GM12878 (cell line): Measurements from ENCODE around the gene EEF2. TPM values are rescaled to one million over a fixed set of nuclear protein-coding genes. Genes with fewer than 3 reads are reported as not detected.
"Not testable (repeated sequence)": the region's sequence is repeated elsewhere in the genome, so short reads cannot be mapped to it uniquely, and the experiment has no call there.

ENCODE experiments used
- ATAC-seq: fragments of 200-7000 bp; cut with Tn5 transposase; 3 replicates; pipeline ENCODE4 v1.9.1; 2020; ENCODE audit warnings: mild to moderate bottlenecking, moderate library complexity
- BruUV-seq: library from RNA; stranded (reverse); fragments of 400-500 nt; replicated peaks from 2 replicates; lab custom pipeline; 2021; lab: Mats Ljungman, UMichigan
- CTCF ChIA-PET: fragments of 300-600 bp; sonication (Branson Sonifier 250); formaldehyde crosslinking; extraction: SDS; loops from one replicate; lab custom pipeline; 2021; ENCODE audit warnings: inconsistent platforms; lab: Yijun Ruan, JAX
- POLR2A ChIA-PET: fragments of 350-600 bp; formaldehyde crosslinking; extraction: SDS; loops from one replicate; lab custom pipeline; 2021; ENCODE audit warnings: inconsistent platforms; lab: Charles Lee
- RAD21 ChIA-PET: fragments of 300-600 bp; sonication (Branson Sonifier 250); formaldehyde crosslinking; loops from one replicate; lab custom pipeline; 2023; ENCODE audit warnings: antibody characterized with exemption; ENCODE audit not compliant: unreplicated experiment; lab: Charles Lee
- SMC1A ChIA-PET: fragments of 300-600 bp; sonication (Branson Sonifier 250); formaldehyde crosslinking; loops from one replicate; lab custom pipeline; 2023; ENCODE audit not compliant: unreplicated experiment, uncharacterized antibody; lab: Charles Lee
- DNase-seq: peaks from one replicate; pipeline ENCODE4 v3.0.0-alpha.2; 2011; ENCODE audit warnings: low read depth, low spot score
- FAIRE-seq: peaks from 3 replicates; lab custom pipeline; 2011; peaks lifted over from hg19 to GRCh38; lab: Jason Lieb, UNC
- H2AFZ ChIP-seq: 2 replicates; pipeline ENCODE4 v1.6.0; 2011; ENCODE audit warnings: low read depth, low read length, control low read depth; ENCODE audit not compliant: control insufficient read depth
- H3K27ac ChIP-seq: 2 replicates; pipeline ENCODE4 v1.5.1; 2011; ENCODE audit warnings: control low read depth; ENCODE audit not compliant: control insufficient read depth, insufficient read depth
- H3K27me3 ChIP-seq, 2 experiments: replicated peaks in 1 of 2; 2 replicates each; pipeline versions ENCODE4 v1.6.0 to v1.6.1; 2011; ENCODE audit warnings: low read length in 1 of 2; ENCODE audit not compliant: control insufficient read depth in 2 of 2, insufficient read depth in 2 of 2
- H3K36me3 ChIP-seq, 2 experiments: 2 replicates each; pipeline ENCODE4 v1.5.1; 2011; ENCODE audit warnings: low read length in 1 of 2; ENCODE audit not compliant: control insufficient read depth in 2 of 2, insufficient read depth in 2 of 2
- H3K4me1 ChIP-seq: 2 replicates; pipeline ENCODE4 v1.6.1; 2011; ENCODE audit warnings: mild to moderate bottlenecking, low read length, moderate library complexity, mixed read lengths; ENCODE audit not compliant: control insufficient read depth, insufficient read depth
- H3K4me2 ChIP-seq: 2 replicates; pipeline ENCODE4 v1.6.0; 2011; ENCODE audit warnings: control low read depth; ENCODE audit not compliant: control insufficient read depth, insufficient read depth
- H3K4me3 ChIP-seq: fragments of 200-600 bp; sonication (generic); 2 replicates; pipeline ENCODE4 v1.5.1; 2016
- H3K79me2 ChIP-seq: 2 replicates; pipeline ENCODE4 v1.6.0; 2011; ENCODE audit warnings: low read length; ENCODE audit not compliant: control insufficient read depth, insufficient read depth
- H3K9ac ChIP-seq: 2 replicates; pipeline ENCODE4 v1.8.0; 2011; ENCODE audit warnings: low read length, control low read depth, mixed read lengths; ENCODE audit not compliant: control insufficient read depth, insufficient read depth
- H3K9me3 ChIP-seq: replicated peaks from 3 replicates; pipeline ENCODE4 v1.5.1; 2011; ENCODE audit warnings: mild to moderate bottlenecking, low read length; ENCODE audit not compliant: control insufficient read depth, insufficient read depth
- H4K20me1 ChIP-seq: 2 replicates; pipeline ENCODE4 v1.6.0; 2011; ENCODE audit not compliant: control insufficient read depth, insufficient read depth
- CHD2 ChIP-seq: IDR thresholded peaks from 2 replicates; pipeline ENCODE4 v1.6.1; 2011; ENCODE audit warnings: low read depth, low read length, improper control_type of control experiment, borderline replicate concordance
- WGBS: methylation state at CpG from one replicate; pipeline ENCODE4 v1.1.6; 2016; ENCODE audit warnings: low lambda C conversion rate; ENCODE audit not compliant: insufficient replicate concordance, insufficient coverage; ENCODE audit errors: missing lambda C conversion rate; 5-methylcytosine and 5-hydroxymethylcytosine counted together
- in situ Hi-C: fragments of 300-500 bp; cut with MboI; formaldehyde crosslinking; loops from 9 replicates; pipeline ENCODE4 v1.14.3; 2018; ENCODE audit warnings: mixed read lengths
- intact Hi-C: fragments of 100-400 bp; cut with micrococcal nuclease; formaldehyde crosslinking; loops from one replicate; pipeline ENCODE4 v1.14.2; 2022; ENCODE audit not compliant: unreplicated experiment
- polyA plus RNA-seq, 11 experiments: library from polyadenylated mRNA; depleted of rRNA in 4 of 11; unstranded in 6 of 11; stranded (reverse) in 5 of 11; fragments of >200 nt; fragmentation: Nextera tagmentation in 4 of 11; fragmentation: Illumina TruSeq in 1 of 11; extraction: Ambion mirVana in 4 of 11; extraction: Trizol in 1 of 11; gene quantifications; 1 replicate in 1 of 11; 2 replicates in 10 of 11; pipeline versions ENCODE4 v1.2.1 to v1.2.3, GENCODE V29; 2011 to 2016; ENCODE audit warnings: inconsistent platforms in 2 of 11, missing spikeins in 2 of 11, low read depth in 1 of 11
- total RNA-seq, 4 experiments: library from RNA; depleted of rRNA in 3 of 4; stranded (reverse); fragments of >200 nt in 3 of 4; fragmentation: Illumina TruSeq in 1 of 4; extraction: Trizol in 1 of 4; gene quantifications; 2 replicates each; pipeline versions ENCODE4 v1.2.1 to v1.2.3, GENCODE V29; 2013 to 2021

The EEF2 gene
- total and polyA plus RNA-seq, 10 of the 15 experiments (the other 5 are each of a cell fraction or from before 2014, with no cell fraction given) = 280 to 3,491 (median 1,305) TPM

- peaks cover 7% of the 10 kb centered on the region; the same call in 1 of the 2 replicates for H3K4me1 ChIP-seq
- in situ Hi-C loops = no loop called here
- H3K27me3 ChIP-seq = no peaks in the 10 kb centered on the region
- TF ChIP-seq CHD2 = no peak
- TF ChIP-seq, all 136 proteins: peak for 0
- peaks cover 0 to 15% of the 10 kb centered on the region in 2 experiments; a peak in 2 of 4 replicates for H3K36me3 ChIP-seq
- no TSS peak for BruUV-seq
- no peak for DNase-seq
- WGBS = 96% methylated on average over 27 of the region's 27 CpGs
- CTCF ChIA-PET = interaction anchor here (0.5 kb wide), 1 partner anchor 128 kb away, joined by 3 read pairs; no protein-coding TSS in a partner anchor
- H3K4me3 ChIP-seq = no peak overlapping the region
- no peak for ATAC-seq
- H3K9me3 ChIP-seq = no peaks in the 10 kb centered on the region
- intact Hi-C loops = no loop called here
- SMC1A ChIA-PET = no interaction called here
- no peak overlapping the region for H2AFZ ChIP-seq
- H3K79me2 ChIP-seq = peaks cover 31% of the 10 kb centered on the region
- RAD21 ChIA-PET = no interaction called here
- H3K27ac ChIP-seq = no peak overlapping the region
- no peaks in the 10 kb centered on the region for H4K20me1 ChIP-seq
- no peak overlapping the region for H3K9ac ChIP-seq
- H3K4me2 ChIP-seq = no peak overlapping the region
- POLR2A ChIA-PET = interaction anchor here (0.6 kb wide), 1 partner anchor 220 kb away, joined by 4 read pairs; no protein-coding TSS in a partner anchor
- no peak for FAIRE-seq
Measured at GRCh38 chr19:4012092-4012974, 27.1 kb upstream of the EEF2 start.

- in situ Hi-C loops, FAIRE-seq, H2AFZ ChIP-seq, H4K20me1 ChIP-seq, H3K9me3 ChIP-seq, H3K4me1 ChIP-seq, H3K27ac ChIP-seq, DNase-seq, RAD21 ChIA-PET, H3K9ac ChIP-seq, intact Hi-C loops, CTCF ChIA-PET, ATAC-seq, SMC1A ChIA-PET, BruUV-seq, POLR2A ChIA-PET, H3K27me3 ChIP-seq, H3K4me3 ChIP-seq: not testable (repeated sequence)
- peaks cover 34% of the 10 kb centered on the region for H3K79me2 ChIP-seq
- 98% methylated on average over 6 of the region's 6 CpGs for WGBS
- 0 out of 2 replicates have a peak overlapping the region, but pooled peaks have one; percentile 25 for H3K4me2 ChIP-seq
- peaks cover 0 to 15% of the 10 kb centered on the region in 2 experiments; a peak in 2 of 4 replicates for H3K36me3 ChIP-seq
Measured at GRCh38 chr19:4011430-4011829, 26.2 kb upstream of the EEF2 start.
